NCI-H1930 (cell line): Measurements from ENCODE around the gene CEP250.

Experiments
- DNase-seq, 2 experiments: peaks; one replicate each; lab custom pipeline; 2025; lab: John Stamatoyannopoulos, UW

Gene CEP250

GRCh38 chr20:35561268-35561667, 105.9 kb downstream of the CEP250 start:
- peak in 1 of 2 experiments; percentile 35 for DNase-seq

- no peak for DNase-seq
Measured at GRCh38 chr20:35561671-35562070, 106.3 kb downstream of the CEP250 start.

- no peak for DNase-seq
Measured at GRCh38 chr20:35562541-35563110, 107.2 kb downstream of the CEP250 start.

- no peak for DNase-seq
Measured at GRCh38 chr20:35563834-35564233, 108.4 kb downstream of the CEP250 start.

GRCh38 chr20:35564905-35565304, 109.5 kb downstream of the CEP250 start:
- DNase-seq, result no peak

GRCh38 chr20:35568645-35569044, 113.2 kb downstream of the CEP250 start:
- DNase-seq, result peak; percentile 14 to 18
